ENCODE measurements around the gene AGAP1. TPM values are rescaled to one million over a fixed set of nuclear protein-coding genes. Genes with fewer than 3 reads are reported as not detected.

AGAP1 gene
- total RNA-seq, 2 experiments from 2014 or later, result 0.89 to 0.97 TPM

GRCh38 chr2:235670974-235671787, 177.3 kb downstream of the AGAP1 start:
- peaks cover 4% of the 10 kb centered on the region for H3K4me1 Mint-ChIP-seq
- CTCF ChIA-PET, result no interaction called here
- POLR2A ChIA-PET, result no interaction called here
- H3K27me3 Mint-ChIP-seq, result peaks cover 58% of the 10 kb centered on the region
- no peaks in the 10 kb centered on the region for H3K9me3 Mint-ChIP-seq
- no peaks in the 10 kb centered on the region for H3K36me3 Mint-ChIP-seq (ENCODE audit: low read depth)
- peak overlapping the region; percentile 34 for H3K4me3 Mint-ChIP-seq
- DNase-seq, result no peak
- no peak overlapping the region for H3K27ac Mint-ChIP-seq

- DNase-seq, result no peak
- no peak overlapping the region for H3K27ac Mint-ChIP-seq
- H3K36me3 Mint-ChIP-seq (ENCODE audit: low read depth), result no peaks in the 10 kb centered on the region
- no peak overlapping the region for H3K4me3 Mint-ChIP-seq
- H3K9me3 Mint-ChIP-seq, result no peaks in the 10 kb centered on the region
- CTCF ChIA-PET, result no interaction called here
- H3K27me3 Mint-ChIP-seq, result peaks cover 46% of the 10 kb centered on the region
- POLR2A ChIA-PET, result no interaction called here
- peaks cover 4% of the 10 kb centered on the region for H3K4me1 Mint-ChIP-seq
These were observed 178.9 kb downstream of the AGAP1 start for GRCh38 chr2:235672720-235673119.

- Mint-ChIP-seq H3K4me3 (no peak overlapping the region), H3K27me3 (peaks cover 33% of the 10 kb centered on the region), H3K9me3 (no peaks in the 10 kb centered on the region), H3K27ac (no peak overlapping the region), H3K36me3 (ENCODE audit: low read depth) (no peaks in the 10 kb centered on the region), H3K4me1 (peaks cover 2% of the 10 kb centered on the region)
- ChIA-PET CTCF (no interaction called here), POLR2A (no interaction called here)
- no peak for DNase-seq
These were observed 180.3 kb downstream of the AGAP1 start for GRCh38 chr2:235674146-235674545.

- H3K4me1 Mint-ChIP-seq, result peaks cover 2% of the 10 kb centered on the region
- POLR2A ChIA-PET, result no interaction called here
- H3K36me3 Mint-ChIP-seq (ENCODE audit: low read depth), result no peaks in the 10 kb centered on the region
- peaks cover 32% of the 10 kb centered on the region for H3K27me3 Mint-ChIP-seq
- no peak for DNase-seq
- H3K27ac Mint-ChIP-seq, result no peak overlapping the region
- no peaks in the 10 kb centered on the region for H3K9me3 Mint-ChIP-seq
- CTCF ChIA-PET, result no interaction called here
- no peak overlapping the region for H3K4me3 Mint-ChIP-seq
These were observed 181.0 kb downstream of the AGAP1 start for GRCh38 chr2:235674812-235675211.

DNA sequence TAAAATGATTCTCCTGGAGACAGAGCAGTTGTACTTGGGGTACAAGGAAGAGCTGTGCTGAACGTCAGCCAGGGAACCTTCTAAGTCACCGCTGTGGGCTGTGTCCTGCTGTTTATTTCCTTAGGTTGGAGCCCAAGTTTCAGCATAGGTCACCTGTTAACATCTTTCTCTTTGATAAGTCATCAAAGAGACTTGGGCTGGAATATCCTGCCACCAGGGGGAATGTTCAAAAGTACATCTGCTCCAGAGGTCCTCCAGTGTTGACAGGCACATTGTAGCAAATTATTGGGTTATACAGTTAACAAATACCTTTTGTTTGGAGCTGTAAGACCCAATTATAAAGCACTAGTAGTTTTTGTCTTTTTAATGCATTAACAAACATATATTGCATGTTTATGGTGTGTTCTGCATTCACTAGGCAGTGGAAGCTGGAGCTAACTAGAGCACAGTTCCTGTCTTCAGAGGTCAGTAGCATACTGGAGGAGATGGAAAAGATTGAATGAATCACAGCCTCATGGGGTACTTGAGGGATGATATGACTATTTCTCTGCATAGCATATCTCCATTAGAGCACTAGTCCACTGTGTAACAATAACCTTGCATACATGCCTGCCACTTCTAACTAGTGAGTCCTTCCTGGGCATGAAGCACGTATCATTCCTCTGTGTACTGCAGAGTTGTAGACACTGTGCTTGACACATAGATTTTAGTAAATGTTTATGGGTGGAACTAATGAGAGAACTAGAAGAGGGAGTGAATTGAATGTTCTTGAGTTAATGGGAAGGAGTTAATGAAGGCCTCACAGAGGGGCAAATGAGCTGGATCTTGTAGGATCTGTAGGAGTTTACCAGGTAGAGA, 182.1 kb downstream of the AGAP1 start:
- no peaks in the 10 kb centered on the region for H3K36me3 Mint-ChIP-seq (ENCODE audit: low read depth)
- peaks cover 2% of the 10 kb centered on the region for H3K4me1 Mint-ChIP-seq
- no peak overlapping the region for H3K27ac Mint-ChIP-seq
- peaks cover 32% of the 10 kb centered on the region for H3K27me3 Mint-ChIP-seq
- DNase-seq, result no peak
- H3K9me3 Mint-ChIP-seq, result no peaks in the 10 kb centered on the region
- CTCF ChIA-PET, result no interaction called here
- no peak overlapping the region for H3K4me3 Mint-ChIP-seq
- POLR2A ChIA-PET, result no interaction called here

- no peak for DNase-seq
- CTCF ChIA-PET, result no interaction called here
These were observed 182.6 kb downstream of the AGAP1 start for GRCh38 chr2:235676536-235676799.

GRCh38 chr2:235677276-235677788, 183.5 kb downstream of the AGAP1 start:
- no peak overlapping the region for H3K27ac Mint-ChIP-seq
- H3K27me3 Mint-ChIP-seq, result peaks cover 22% of the 10 kb centered on the region
- CTCF ChIA-PET, result interaction anchor here (0.7 kb wide), 1 partner anchor 84 kb away, joined by 3 read pairs; no protein-coding TSS in a partner anchor
- no peaks in the 10 kb centered on the region for H3K9me3 Mint-ChIP-seq
- no peak overlapping the region for H3K4me3 Mint-ChIP-seq
- H3K36me3 Mint-ChIP-seq (ENCODE audit: low read depth), result no peaks in the 10 kb centered on the region
- no peak for DNase-seq
- POLR2A ChIA-PET, result no interaction called here
- no peaks in the 10 kb centered on the region for H3K4me1 Mint-ChIP-seq

More at GRCh38 chr2:235676536-235676799, 182.6 kb downstream of the AGAP1 start:
- POLR2A ChIA-PET, result no interaction called here
- Mint-ChIP-seq H3K27ac (no peak overlapping the region), H3K4me1 (peaks cover under 1% of the 10 kb centered on the region), H3K9me3 (no peaks in the 10 kb centered on the region), H3K36me3 (ENCODE audit: low read depth) (no peaks in the 10 kb centered on the region), H3K4me3 (no peak overlapping the region), H3K27me3 (peaks cover 31% of the 10 kb centered on the region)

DNA sequence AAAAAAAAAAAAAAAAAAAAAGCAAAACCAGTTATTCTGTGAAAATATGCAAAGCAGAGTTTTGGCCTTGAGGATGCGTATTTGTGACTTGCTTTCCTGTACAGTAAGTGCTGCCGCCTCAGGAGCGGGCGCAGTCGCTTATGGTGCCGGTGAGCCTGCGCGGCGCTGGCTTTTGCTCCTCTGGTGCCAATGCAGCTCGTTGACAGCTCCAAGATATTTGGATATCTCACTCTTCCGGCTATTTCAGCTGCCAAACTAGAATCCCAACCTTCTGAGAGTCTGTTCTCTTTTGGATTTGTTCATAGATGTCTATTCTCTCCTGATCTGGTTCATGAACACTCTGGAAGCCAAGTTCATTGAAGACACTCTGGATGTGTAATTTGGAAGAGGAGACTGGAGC, 184.1 kb downstream of the AGAP1 start:
- Mint-ChIP-seq H3K4me3 (no peak overlapping the region), H3K27ac (no peak overlapping the region), H3K9me3 (no peaks in the 10 kb centered on the region), H3K27me3 (peaks cover 16% of the 10 kb centered on the region), H3K4me1 (no peaks in the 10 kb centered on the region), H3K36me3 (ENCODE audit: low read depth) (no peaks in the 10 kb centered on the region)
- DNase-seq, result no peak
- POLR2A ChIA-PET, result no interaction called here
- CTCF ChIA-PET, result interaction anchor here (0.7 kb wide), 1 partner anchor 85 kb away, joined by 3 read pairs; no protein-coding TSS in a partner anchor

DNA sequence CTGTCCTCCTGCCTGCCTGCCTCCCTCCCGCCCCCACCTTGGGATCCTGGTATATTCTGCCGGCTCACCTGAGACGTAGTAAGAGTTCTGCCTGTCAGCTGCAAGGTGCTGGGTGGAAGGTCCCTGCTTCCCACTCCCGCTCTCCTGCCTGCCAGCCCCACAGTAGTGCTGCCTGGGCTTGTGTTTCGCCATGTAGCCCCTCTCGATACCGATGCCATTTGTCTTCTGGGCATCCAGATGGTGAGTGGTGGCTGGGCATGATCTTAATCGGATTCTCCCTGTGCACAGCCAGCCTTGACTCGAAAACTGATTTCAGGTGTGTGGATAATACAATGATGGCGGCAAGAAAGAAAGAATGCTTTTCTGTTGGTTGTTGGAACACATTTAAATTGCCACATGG, 184.9 kb downstream of the AGAP1 start:
- Mint-ChIP-seq H3K4me1 (no peaks in the 10 kb centered on the region), H3K27me3 (peaks cover 8% of the 10 kb centered on the region), H3K4me3 (no peak overlapping the region), H3K27ac (no peak overlapping the region), H3K9me3 (no peaks in the 10 kb centered on the region), H3K36me3 (ENCODE audit: low read depth) (no peaks in the 10 kb centered on the region)
- no peak for DNase-seq
- POLR2A ChIA-PET, result no interaction called here
- CTCF ChIA-PET, result no interaction called here

DNA sequence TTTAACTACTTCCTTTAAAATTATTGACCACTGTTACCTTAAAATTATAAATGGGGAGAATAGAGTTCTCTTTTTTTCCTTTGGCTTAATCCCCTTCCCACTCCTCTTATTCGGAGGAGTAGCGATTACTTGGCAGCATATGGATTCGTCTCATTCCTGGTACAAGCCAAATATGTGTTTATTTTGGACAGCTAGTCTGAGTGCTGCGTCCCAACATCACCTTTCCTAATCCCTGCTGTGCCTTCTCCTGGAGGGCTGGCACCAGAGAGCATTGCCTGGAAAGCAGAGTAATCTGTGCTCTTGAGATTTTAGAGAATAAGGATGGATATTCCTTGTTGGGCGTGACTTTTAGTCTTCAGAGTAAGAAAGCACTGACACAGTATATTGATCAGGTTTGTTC, 185.6 kb downstream of the AGAP1 start:
- ChIA-PET CTCF (no interaction called here), POLR2A (no interaction called here)
- Mint-ChIP-seq H3K9me3 (no peaks in the 10 kb centered on the region), H3K4me1 (no peaks in the 10 kb centered on the region), H3K27ac (no peak overlapping the region), H3K36me3 (ENCODE audit: low read depth) (no peaks in the 10 kb centered on the region), H3K4me3 (no peak overlapping the region), H3K27me3 (peaks cover 5% of the 10 kb centered on the region)
- no peak for DNase-seq

DNA sequence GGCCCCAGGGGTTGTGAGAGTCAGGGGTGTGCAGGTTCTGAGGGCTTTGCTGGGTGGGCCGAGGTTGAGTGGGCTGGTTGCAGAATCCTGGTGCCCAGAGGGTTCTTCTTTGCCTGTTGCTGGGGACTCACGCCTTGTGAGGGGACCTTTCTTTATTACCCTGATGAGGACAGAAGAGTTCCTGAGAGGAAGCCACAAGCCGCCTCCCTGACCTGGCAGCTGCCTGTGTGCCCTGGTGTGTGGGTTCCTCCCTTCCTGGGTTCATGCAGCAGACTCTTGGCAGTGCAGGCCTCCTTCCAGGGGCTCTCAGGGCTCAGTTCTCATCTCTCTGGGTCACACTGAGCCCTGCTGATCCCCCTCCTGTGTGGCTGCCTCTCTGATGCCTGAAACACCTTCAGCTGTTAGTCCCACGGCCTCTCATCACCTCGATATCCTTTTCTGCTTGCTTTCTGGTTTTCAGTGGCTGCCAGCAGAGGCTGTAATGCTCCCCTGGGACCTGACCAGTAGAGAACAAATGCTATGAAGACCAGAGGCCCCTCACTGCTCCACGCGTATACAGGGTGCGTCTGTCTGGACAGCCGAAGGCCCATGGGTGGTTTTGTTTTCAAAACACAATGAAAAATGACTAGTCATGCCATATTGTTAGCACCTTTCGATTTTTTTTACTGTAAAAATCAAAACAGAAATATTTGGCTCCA, 191.3 kb downstream of the AGAP1 start:
- Mint-ChIP-seq H3K27me3 (no peaks in the 10 kb centered on the region), H3K4me3 (no peak overlapping the region), H3K4me1 (peaks cover 6% of the 10 kb centered on the region), H3K36me3 (ENCODE audit: low read depth) (no peaks in the 10 kb centered on the region), H3K9me3 (no peaks in the 10 kb centered on the region), H3K27ac (peak overlapping the region; percentile 13)
- ChIA-PET POLR2A (no interaction called here), CTCF (no interaction called here)
- DNase-seq, result peak; percentile 6

GRCh38 chr2:235688511-235689426, 194.9 kb downstream of the AGAP1 start:
- H3K9me3 Mint-ChIP-seq, result no peaks in the 10 kb centered on the region
- H3K4me1 Mint-ChIP-seq, result peaks cover 6% of the 10 kb centered on the region
- no peak overlapping the region for H3K27ac Mint-ChIP-seq
- H3K4me3 Mint-ChIP-seq, result no peak overlapping the region
- no peak for DNase-seq
- H3K27me3 Mint-ChIP-seq, result no peaks in the 10 kb centered on the region
- CTCF ChIA-PET, result no interaction called here
- POLR2A ChIA-PET, result no interaction called here
- no peaks in the 10 kb centered on the region for H3K36me3 Mint-ChIP-seq (ENCODE audit: low read depth)
